Lower leg skin (tissue), 4 donors: Measurements from ENCODE around the gene CYB5R2. TPM values are rescaled to one million over a fixed set of nuclear protein-coding genes. Genes with fewer than 3 reads are reported as not detected.
A peak's percentile ranks its signal among the peaks of the same experiment; 100 is the strongest.

Experiments
- DNase-seq, 2 donors: peaks; one replicate each; pipeline ENCODE4 v3.0.0-alpha.2; 2019; ENCODE audit warnings: low spot score in 2 of 2
- H3K4me3 ChIP-seq: fragments of 200-600 bp; sonication (generic); 2 replicates; pipeline ENCODE4 v1.5.1; 2017; ENCODE audit warnings: mild to moderate bottlenecking, low read depth; ENCODE audit not compliant: poor library complexity, severe bottlenecking
- POLR2A ChIP-seq, 2 donors: fragments of 450-650 bp; IDR thresholded peaks; one replicate each; pipeline ENCODE4 v1.6.1; 2016 to 2017; ENCODE audit warnings: antibody characterized with exemption in 2 of 2, mild to moderate bottlenecking in 1 of 2, moderate library complexity in 1 of 2
- WGBS, 2 donors: methylation state at CpG; one replicate each; pipeline ENCODE4 v1.1.5; 2018; 5-methylcytosine and 5-hydroxymethylcytosine counted together
- intact Hi-C: fragments of 100-400 bp; cut with DNase I; formaldehyde crosslinking; loops from one replicate; pipeline ENCODE4 v1.15.0; 2023; ENCODE audit warnings: low total_unique reads
- total RNA-seq, 4 donors: library from RNA; depleted of rRNA; stranded (reverse); fragments of >200 nt; gene quantifications; one replicate each; pipeline ENCODE4 v1.1.0, GENCODE V29; 2016
- TF ChIP-seq, protein P1 (sequence below), 3 donors: fragments of 450-650 bp; IDR thresholded peaks; one replicate each; pipeline ENCODE4 v1.5.1; 2016; ENCODE audit warnings: antibody characterized with exemption in 3 of 3, mild to moderate bottlenecking in 3 of 3, moderate library complexity in 2 of 3

CYB5R2 gene
- total RNA-seq, 4 donors from 2014 or later = 37.2 to 90.0 (median 40.5) TPM

DNA sequence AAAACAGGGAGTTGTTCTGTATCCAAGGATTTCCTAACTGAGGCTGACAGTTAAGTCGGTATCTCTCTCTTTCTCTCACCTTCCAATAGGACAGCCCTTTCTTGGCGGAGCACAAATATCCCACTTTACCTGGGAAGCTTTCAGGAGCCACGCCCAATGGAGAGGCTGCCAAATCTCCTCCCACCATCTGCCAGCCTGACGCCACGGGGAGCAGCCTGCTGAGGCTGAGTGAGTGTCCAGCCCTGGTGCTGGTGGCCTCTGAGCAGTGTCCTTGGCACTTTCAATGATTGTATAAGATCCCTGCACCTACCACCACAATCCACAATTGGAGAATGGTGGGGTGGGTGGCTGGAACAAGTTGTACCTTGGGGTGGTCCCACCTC lies 33.7 kb downstream of the CYB5R2 start:
- intact Hi-C loops = no loop called here
- no peak for TF ChIP-seq POLR2A (IDR thresholded peaks at IDR 0.05)
- TF ChIP-seq, protein P1, sequence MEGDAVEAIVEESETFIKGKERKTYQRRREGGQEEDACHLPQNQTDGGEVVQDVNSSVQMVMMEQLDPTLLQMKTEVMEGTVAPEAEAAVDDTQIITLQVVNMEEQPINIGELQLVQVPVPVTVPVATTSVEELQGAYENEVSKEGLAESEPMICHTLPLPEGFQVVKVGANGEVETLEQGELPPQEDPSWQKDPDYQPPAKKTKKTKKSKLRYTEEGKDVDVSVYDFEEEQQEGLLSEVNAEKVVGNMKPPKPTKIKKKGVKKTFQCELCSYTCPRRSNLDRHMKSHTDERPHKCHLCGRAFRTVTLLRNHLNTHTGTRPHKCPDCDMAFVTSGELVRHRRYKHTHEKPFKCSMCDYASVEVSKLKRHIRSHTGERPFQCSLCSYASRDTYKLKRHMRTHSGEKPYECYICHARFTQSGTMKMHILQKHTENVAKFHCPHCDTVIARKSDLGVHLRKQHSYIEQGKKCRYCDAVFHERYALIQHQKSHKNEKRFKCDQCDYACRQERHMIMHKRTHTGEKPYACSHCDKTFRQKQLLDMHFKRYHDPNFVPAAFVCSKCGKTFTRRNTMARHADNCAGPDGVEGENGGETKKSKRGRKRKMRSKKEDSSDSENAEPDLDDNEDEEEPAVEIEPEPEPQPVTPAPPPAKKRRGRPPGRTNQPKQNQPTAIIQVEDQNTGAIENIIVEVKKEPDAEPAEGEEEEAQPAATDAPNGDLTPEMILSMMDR (IDR thresholded peaks at IDR 0.05) = no peak
- DNase-seq = peak; percentile 33 to 83
- 53 to 64% methylated on average over 5 of the region's 5 CpGs for WGBS, 2 donors
- no peak overlapping the region for H3K4me3 ChIP-seq

DNA sequence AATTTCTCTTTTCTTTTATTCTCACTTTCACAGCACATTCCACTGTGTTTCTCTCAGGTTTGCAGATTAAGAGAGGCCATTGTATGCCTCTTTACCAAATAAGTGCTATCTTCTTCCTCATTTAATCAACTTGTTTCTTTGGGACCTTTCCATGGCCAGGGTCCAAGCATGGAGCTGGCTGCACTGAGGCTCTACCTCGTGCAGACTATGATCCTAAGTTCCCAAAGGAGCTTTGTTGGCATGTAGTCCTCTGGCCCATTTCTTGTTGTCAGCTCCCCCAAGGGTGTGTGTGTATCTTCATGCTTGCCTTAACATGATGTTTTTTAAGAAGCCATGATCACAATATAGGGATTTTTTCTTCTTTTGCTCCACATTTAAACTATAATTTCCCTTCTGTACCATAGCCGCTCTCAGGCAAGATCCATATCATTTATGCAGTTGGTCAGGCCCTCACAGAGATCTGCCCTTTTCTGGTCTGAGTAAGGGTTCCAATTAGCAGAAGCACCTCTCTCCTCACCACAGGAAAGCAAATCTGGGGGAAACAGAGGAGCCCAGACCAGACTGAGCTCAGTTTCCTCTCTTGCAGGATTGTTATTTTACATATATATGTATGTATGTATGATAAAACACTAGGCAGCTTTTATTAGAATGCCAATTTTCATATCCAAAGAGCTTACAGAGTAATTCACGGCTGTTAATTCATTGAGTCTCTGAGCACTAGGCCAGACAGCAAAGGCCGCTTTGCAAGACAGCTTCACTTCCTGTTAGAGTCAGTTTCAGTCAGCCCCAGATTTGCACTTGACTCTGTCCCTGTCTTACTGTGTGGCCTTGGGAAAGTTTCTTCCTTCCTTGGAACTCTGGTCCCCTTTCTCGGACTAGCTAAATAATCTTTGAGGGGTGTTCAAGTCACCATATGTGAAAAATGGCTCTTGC lies 34.3 kb downstream of the CYB5R2 start:
- DNase-seq = peak; percentile 27 to 28
- TF ChIP-seq, protein P1 (IDR thresholded peaks at IDR 0.05) = no peak
- TF ChIP-seq POLR2A (IDR thresholded peaks at IDR 0.05) = no peak
- intact Hi-C loops = no loop called here
- H3K4me3 ChIP-seq = no peak overlapping the region
- 54 to 55% methylated on average over 5 of the region's 5 CpGs for WGBS, 2 donors

DNA sequence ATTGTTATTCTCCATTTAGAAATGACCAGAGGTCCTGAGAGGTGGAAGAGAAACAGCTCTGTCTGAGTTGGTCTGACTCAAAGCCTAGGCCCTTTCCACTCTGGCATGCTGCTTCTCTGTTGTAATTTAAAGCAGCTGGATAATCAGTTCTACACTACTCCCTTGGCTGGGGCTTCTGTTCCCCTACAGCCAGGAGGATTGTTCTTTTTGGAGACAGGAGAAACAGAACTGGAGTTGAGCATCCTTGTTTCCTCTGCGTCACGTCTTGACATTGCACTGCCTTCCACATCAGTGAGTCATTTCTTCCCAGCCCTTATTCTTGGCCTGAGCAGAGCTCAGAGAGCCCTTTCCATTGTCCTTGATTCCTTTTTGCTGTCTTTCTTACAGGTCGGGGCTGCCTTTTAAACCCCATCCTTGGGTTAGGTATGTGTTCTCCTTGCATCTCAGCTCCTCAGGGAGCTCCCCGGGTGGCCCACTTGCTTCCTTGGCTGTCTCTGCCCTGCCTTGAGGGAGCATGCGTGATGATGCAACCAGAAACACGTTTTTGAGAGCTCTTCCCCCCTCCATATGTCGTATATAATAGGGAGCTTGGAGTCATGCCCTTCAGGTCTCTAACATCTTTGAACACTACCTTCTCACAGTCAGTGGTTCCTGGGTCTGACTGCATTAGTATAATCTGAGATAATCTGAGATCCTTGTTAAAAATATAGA lies 35.7 kb downstream of the CYB5R2 start:
- 27 to 33% methylated on average over 7 of the region's 7 CpGs for WGBS, 2 donors
- intact Hi-C loops = no loop called here

DNA sequence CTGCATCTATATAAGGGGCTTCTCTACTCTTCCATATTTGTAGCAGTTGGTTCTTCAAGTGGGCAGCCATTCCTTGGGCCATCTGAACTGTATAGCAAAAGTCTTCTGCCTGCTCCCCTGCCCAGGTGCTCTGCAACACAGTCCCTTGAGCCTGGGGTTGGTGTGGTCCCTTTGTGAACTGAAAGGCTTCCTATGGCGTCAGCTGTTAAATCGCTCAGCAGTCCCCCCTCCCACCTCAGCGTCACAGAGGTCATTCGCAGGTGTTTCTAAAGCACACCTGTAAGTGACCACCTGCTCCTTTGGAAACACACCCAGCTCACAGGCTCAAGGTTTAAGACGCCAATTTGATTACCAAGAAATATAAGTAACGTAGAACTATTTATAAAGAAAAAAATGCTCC lies 37.0 kb downstream of the CYB5R2 start:
- TF ChIP-seq, protein P1 (IDR thresholded peaks at IDR 0.05) = no peak
- no peak for TF ChIP-seq POLR2A (IDR thresholded peaks at IDR 0.05)

More for the DNA sequence above, 35.7 kb downstream of the CYB5R2 start:
- no peak overlapping the region for H3K4me3 ChIP-seq
- peak; percentile 73 to 86 for DNase-seq
- TF ChIP-seq, protein P1 (IDR thresholded peaks at IDR 0.05) = no peak
- TF ChIP-seq POLR2A (IDR thresholded peaks at IDR 0.05) = no peak

DNA sequence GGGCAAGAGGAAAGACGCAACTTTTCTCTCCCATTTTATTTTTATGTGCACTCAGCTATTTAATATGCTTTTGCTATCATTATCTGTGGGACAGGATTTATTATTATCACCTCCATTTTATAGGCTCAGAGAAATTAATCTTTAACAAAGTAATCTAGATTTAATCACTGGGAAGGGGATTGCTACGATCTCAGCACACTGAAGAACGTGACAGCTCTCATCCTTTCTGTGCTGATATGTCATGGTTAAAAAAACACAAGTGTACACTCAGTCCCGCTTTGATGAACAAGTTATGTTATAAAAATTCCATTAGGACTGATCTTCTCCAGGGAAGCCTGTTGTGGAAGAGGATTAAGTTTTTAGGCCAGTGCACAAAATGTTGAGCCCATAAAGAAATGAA lies 37.6 kb downstream of the CYB5R2 start:
- no peak overlapping the region for H3K4me3 ChIP-seq
- TF ChIP-seq, protein P1 (IDR thresholded peaks at IDR 0.05) = no peak
- no peak for TF ChIP-seq POLR2A (IDR thresholded peaks at IDR 0.05)
- no peak for DNase-seq
- WGBS, 2 donors = 93 to 96% methylated on average over 4 of the region's 4 CpGs
- intact Hi-C loops = no loop called here

More for the DNA sequence above, 37.0 kb downstream of the CYB5R2 start:
- 77 to 87% methylated on average over 5 to 6 of the region's 6 CpGs for WGBS, 2 donors
- intact Hi-C loops = no loop called here
- no peak overlapping the region for H3K4me3 ChIP-seq
- DNase-seq = peak in 1 of 2 donors; percentile 50
